Immature natural killer cell (primary cell): Measurements from ENCODE around the gene PATJ. TPM values are rescaled to one million over a fixed set of nuclear protein-coding genes. Genes with fewer than 3 reads are reported as not detected.
"Not testable (repeated sequence)": the region's sequence is repeated elsewhere in the genome, so short reads cannot be mapped to it uniquely, and the experiment has no call there.

Experiments
- DNase-seq, 3 donors: peaks; one replicate each; pipeline ENCODE4 v3.0.0; 2022; ENCODE audit warnings: mixed read lengths in 1 of 3
- H3K27ac Mint-ChIP-seq, 6 donors: one replicate each; pipeline ENCODE4 v1.8.0; 2020; ENCODE audit warnings: mixed read lengths in 6 of 6, mild to moderate bottlenecking in 5 of 6, inconsistent platforms in 4 of 6, moderate library complexity in 3 of 6
- H3K27me3 Mint-ChIP-seq, 3 donors: one replicate each; pipeline ENCODE4 v1.8.0; 2020 to 2021; ENCODE audit warnings: low read depth in 3 of 3, mild to moderate bottlenecking in 3 of 3, mixed read lengths in 3 of 3, moderate library complexity in 3 of 3, inconsistent platforms in 1 of 3
- H3K36me3 Mint-ChIP-seq, 3 donors: one replicate each; pipeline ENCODE4 v1.8.0; 2020; ENCODE audit warnings: mixed read lengths in 3 of 3, inconsistent platforms in 2 of 3, mild to moderate bottlenecking in 2 of 3
- H3K4me1 Mint-ChIP-seq, 2 donors: one replicate each; pipeline ENCODE4 v1.8.0; 2020; ENCODE audit warnings: inconsistent platforms in 2 of 2, mild to moderate bottlenecking in 2 of 2, mixed read lengths in 2 of 2, moderate library complexity in 1 of 2
- H3K4me3 Mint-ChIP-seq, 5 donors: one replicate each; pipeline ENCODE4 v1.8.0; 2020; ENCODE audit warnings: mild to moderate bottlenecking in 5 of 5, mixed read lengths in 5 of 5, inconsistent platforms in 3 of 5, moderate library complexity in 3 of 5
- H3K9me3 Mint-ChIP-seq, 6 donors: one replicate each; pipeline ENCODE4 v1.8.0; 2020; ENCODE audit warnings: mild to moderate bottlenecking in 6 of 6, mixed read lengths in 6 of 6, inconsistent platforms in 4 of 6, moderate library complexity in 3 of 6
- polyA plus RNA-seq, 3 donors: library from polyadenylated mRNA; unstranded; fragments of 300-500 nt; fragmentation: Illumina TruSeq; gene quantifications; one replicate each; pipeline ENCODE4 v1.2.3, GENCODE V29; 2021

PATJ gene
- polyA plus RNA-seq = 1 to 10 TPM; 2.9 to 7.2 (median 5.9) TPM

GRCh38 chr1:61741711-61742619 lies at the start of gene PATJ:
PATJ (plus strand) TSS chr1:61742480; CDS start chr1:61762893, 20,413 bp downstream.
- Mint-ChIP-seq H3K9me3 (no peaks in the 10 kb centered on the region), H3K27ac (peak within 1 kb of the TSS; percentile 90 to 96 (median 92))

GRCh38 chr1:61699911-61700851 lies 42.1 kb upstream of the PATJ start:
- no peaks in the 10 kb centered on the region for H3K4me1 Mint-ChIP-seq
- H3K27ac Mint-ChIP-seq = no peak overlapping the region
- no peak for DNase-seq
- H3K9me3 Mint-ChIP-seq = no peaks in the 10 kb centered on the region
- peaks cover 25 to 43% (median 28%) of the 10 kb centered on the region in 3 donors for H3K36me3 Mint-ChIP-seq
- H3K4me3 Mint-ChIP-seq = no peak overlapping the region
- H3K27me3 Mint-ChIP-seq = peaks cover 0 to 2% (median 0%) of the 10 kb centered on the region in 3 donors

More at GRCh38 chr1:61741711-61742619, at the start of gene PATJ:
- Mint-ChIP-seq H3K27me3 (peaks cover 2 to 13% (median 10%) of the 10 kb centered on the region in 3 donors), H3K4me3 (peak within 1 kb of the TSS; percentile 92 to 98 (median 96)), H3K4me1 (peaks cover 17 to 21% of the 10 kb centered on the region in 2 donors), H3K36me3 (no peaks in the 10 kb centered on the region)
- DNase-seq = peak in 2 of 3 donors; percentile 50 to 53

GRCh38 chr1:61708953-61709907 lies 33.0 kb upstream of the PATJ start:
- no peak overlapping the region for H3K4me3 Mint-ChIP-seq
- H3K36me3 Mint-ChIP-seq = peaks cover 4 to 17% (median 5%) of the 10 kb centered on the region in 3 donors
- DNase-seq = no peak
- peaks cover 12 to 16% of the 10 kb centered on the region in 2 donors for H3K4me1 Mint-ChIP-seq
- no peaks in the 10 kb centered on the region for H3K9me3 Mint-ChIP-seq
- no peak overlapping the region for H3K27ac Mint-ChIP-seq
- H3K27me3 Mint-ChIP-seq = no peaks in the 10 kb centered on the region

GRCh38 chr1:61709908-61710289 lies 32.4 kb upstream of the PATJ start:
- Mint-ChIP-seq H3K36me3 (peaks cover 4 to 16% (median 7%) of the 10 kb centered on the region in 3 donors), H3K9me3 (no peaks in the 10 kb centered on the region), H3K4me1 (peaks cover 14 to 16% of the 10 kb centered on the region in 2 donors), H3K4me3 (no peak overlapping the region), H3K27me3 (no peaks in the 10 kb centered on the region), H3K27ac (no peak overlapping the region)
- no peak for DNase-seq

- H3K27ac Mint-ChIP-seq, H3K4me3 Mint-ChIP-seq, DNase-seq, H3K27me3 Mint-ChIP-seq, H3K9me3 Mint-ChIP-seq: not testable (repeated sequence)
- H3K4me1 Mint-ChIP-seq = peaks cover 12 to 16% of the 10 kb centered on the region in 2 donors
- H3K36me3 Mint-ChIP-seq = peaks cover 4 to 12% (median 4%) of the 10 kb centered on the region in 3 donors
These were observed 31.0 kb upstream of the PATJ start for GRCh38 chr1:61711257-61711656.

GRCh38 chr1:61711969-61712368 lies 30.3 kb upstream of the PATJ start:
- Mint-ChIP-seq H3K27me3 (no peaks in the 10 kb centered on the region), H3K4me1 (peaks cover 12 to 16% of the 10 kb centered on the region in 2 donors), H3K4me3 (no peak overlapping the region), H3K36me3 (peaks cover 4 to 12% (median 4%) of the 10 kb centered on the region in 3 donors), H3K27ac (peak overlapping the region in 1 of 6 donors; percentile 38), H3K9me3 (no peaks in the 10 kb centered on the region)
- no peak for DNase-seq

GRCh38 chr1:61718996-61719663 lies 23.1 kb upstream of the PATJ start:
- H3K36me3 Mint-ChIP-seq = not testable (repeated sequence)

GRCh38 chr1:61724506-61724812 lies 17.8 kb upstream of the PATJ start:
- Mint-ChIP-seq H3K4me3 (peak overlapping the region; percentile 92 to 100 (median 96)), H3K27ac (peak overlapping the region; percentile 91 to 99 (median 98)), H3K9me3 (peaks cover 0 to 2% (median 0%) of the 10 kb centered on the region in 6 donors), H3K4me1 (peaks cover 23 to 43% of the 10 kb centered on the region in 2 donors), H3K36me3 (peaks cover 0 to 8% (median 4%) of the 10 kb centered on the region in 3 donors), H3K27me3 (peaks cover 5 to 13% (median 13%) of the 10 kb centered on the region in 3 donors)
- DNase-seq = peak in 1 of 3 donors; percentile 6

More at GRCh38 chr1:61718996-61719663, 23.1 kb upstream of the PATJ start:
- peak overlapping the region in 1 of 6 donors; percentile 20 for H3K27ac Mint-ChIP-seq
- H3K27me3 Mint-ChIP-seq, H3K9me3 Mint-ChIP-seq, DNase-seq, H3K4me3 Mint-ChIP-seq: not testable (repeated sequence)
- H3K4me1 Mint-ChIP-seq = peaks cover 12 to 39% of the 10 kb centered on the region in 2 donors

GRCh38 chr1:61724813-61725694 lies 17.2 kb upstream of the PATJ start, which contains the start of gene TM2D1:
TM2D1 (minus strand) TSS chr1:61725141; CDS start chr1:61725120, 21 bp downstream.
- peaks cover 0 to 2% (median 0%) of the 10 kb centered on the region in 6 donors for H3K9me3 Mint-ChIP-seq
- H3K4me3 Mint-ChIP-seq = peak within 1 kb of the TSS; percentile 92 to 100 (median 96)
- peaks cover 0 to 8% (median 4%) of the 10 kb centered on the region in 3 donors for H3K36me3 Mint-ChIP-seq
- peaks cover 5 to 15% (median 13%) of the 10 kb centered on the region in 3 donors for H3K27me3 Mint-ChIP-seq
- H3K4me1 Mint-ChIP-seq = peaks cover 23 to 43% of the 10 kb centered on the region in 2 donors
- peak within 1 kb of the TSS; percentile 91 to 99 (median 98) for H3K27ac Mint-ChIP-seq
- DNase-seq = peak; percentile 87 to 88 (median 87)

- Mint-ChIP-seq H3K36me3 (peaks cover 0 to 8% (median 0%) of the 10 kb centered on the region in 3 donors), H3K27me3 (peaks cover 5 to 17% (median 16%) of the 10 kb centered on the region in 3 donors), H3K4me1 (peaks cover 23 to 34% of the 10 kb centered on the region in 2 donors), H3K9me3 (no peaks in the 10 kb centered on the region), H3K4me3 (no peak overlapping the region), H3K27ac (no peak overlapping the region)
- DNase-seq = no peak
These were observed 14.7 kb upstream of the PATJ start for GRCh38 chr1:61727544-61727943.

- H3K4me3 Mint-ChIP-seq = not testable (repeated sequence)
These were observed 11.6 kb upstream of the PATJ start for GRCh38 chr1:61730679-61731078.

More at GRCh38 chr1:61730679-61731078, 11.6 kb upstream of the PATJ start:
- not testable (repeated sequence) for DNase-seq, H3K27ac Mint-ChIP-seq, H3K36me3 Mint-ChIP-seq, H3K4me1 Mint-ChIP-seq, H3K27me3 Mint-ChIP-seq, H3K9me3 Mint-ChIP-seq
